Stimulated activated CD4-positive, alpha-beta T cell treated with anti-CD3 and anti-CD28 coated beads, Interleukin-1b, Interleukin-23, amount 100 ng/mL, for 24 hours (primary cell): ENCODE data around the gene KRTAP16-1.
"Not testable (repeated sequence)": the region's sequence is repeated elsewhere in the genome, so short reads cannot be mapped to it uniquely, and the experiment has no call there.

Experiments
- DNase-seq, 4 experiments: peaks; one replicate each; pipeline ENCODE4 v3.0.0-alpha.2; 2020; ENCODE audit warnings: low read depth in 4 of 4, low spot score in 1 of 4

The KRTAP16-1 gene

GRCh38 chr17:41301916-41302901, 6.9 kb downstream of the KRTAP16-1 start, which contains the start of gene KRTAP29-1:
TSS of gene KRTAP29-1 (minus strand) at chr17:41302851. CDS start at chr17:41302851, 0 bp downstream.
- DNase-seq: no peak

DNA sequence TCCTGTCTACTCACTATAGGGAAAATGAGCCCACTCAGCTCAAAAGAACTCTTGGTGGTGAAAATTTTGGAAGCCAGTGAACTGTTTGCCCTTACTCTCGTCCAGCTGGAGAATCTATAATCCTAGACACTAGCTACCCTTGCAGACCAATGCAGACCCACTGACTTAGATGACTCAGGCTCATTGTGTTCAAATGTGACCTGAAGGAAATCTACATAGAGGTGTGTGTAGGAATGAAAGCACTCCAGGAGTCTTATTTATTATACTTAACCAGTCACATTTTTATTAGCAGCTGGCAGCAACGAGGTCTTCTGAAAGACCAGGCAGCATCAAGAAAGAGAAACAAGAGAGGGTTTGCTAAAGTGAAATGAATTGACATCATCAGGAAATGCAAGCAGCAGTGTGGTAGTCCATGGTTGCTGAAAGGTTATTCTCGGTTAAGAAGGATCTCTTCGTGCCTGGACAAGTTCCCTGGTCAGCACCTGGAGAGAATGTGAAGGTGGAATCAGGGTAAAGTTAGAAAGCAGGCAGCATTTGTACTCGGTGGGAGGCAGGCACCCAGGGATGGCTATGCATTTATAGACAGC, 7.8 kb downstream of the KRTAP16-1 start:
- DNase-seq: no peak

- DNase-seq: no peak
These were observed 10.5 kb downstream of the KRTAP16-1 start for GRCh38 chr17:41298458-41299135.

DNA sequence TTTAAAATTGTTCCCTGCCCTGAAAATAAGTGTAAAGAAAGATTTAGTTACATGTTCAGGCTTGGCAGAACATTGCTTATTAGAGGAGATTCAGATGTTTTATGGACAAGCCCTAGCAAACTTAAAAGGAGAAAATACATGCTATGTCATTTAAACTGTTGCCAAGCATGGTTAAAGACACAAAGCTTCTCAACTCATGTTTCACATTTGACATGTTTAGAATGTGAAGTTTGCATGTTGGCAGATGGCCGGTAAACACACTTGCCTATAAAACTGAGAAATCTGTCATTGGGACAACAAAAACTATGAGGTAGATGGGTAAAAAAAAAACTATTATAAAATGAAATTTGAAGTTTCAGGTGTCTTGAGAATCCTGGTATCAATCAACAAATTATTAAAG, 12.3 kb downstream of the KRTAP16-1 start:
- DNase-seq: no peak

DNA sequence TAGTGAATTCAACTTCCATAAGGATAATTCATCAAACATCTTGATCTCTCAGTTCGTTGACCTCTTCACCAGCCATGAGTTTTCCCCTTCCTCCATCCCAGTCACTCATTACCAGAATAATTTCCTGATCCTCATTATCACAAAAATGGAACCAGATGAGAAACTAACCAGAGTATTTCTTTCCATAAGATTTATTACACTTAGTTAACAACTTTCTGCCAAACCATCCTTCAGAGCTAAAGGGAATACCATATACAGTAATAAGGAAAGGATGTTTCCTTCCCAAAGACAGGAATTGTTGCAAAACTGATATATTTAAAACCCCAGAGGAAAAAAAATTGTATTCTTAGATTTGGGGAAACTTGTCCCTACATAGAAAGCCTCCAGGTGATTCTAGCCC, 15.1 kb downstream of the KRTAP16-1 start:
- DNase-seq: no peak

GRCh38 chr17:41287050-41287449, 22.1 kb downstream of the KRTAP16-1 start:
- no peak for DNase-seq

DNA sequence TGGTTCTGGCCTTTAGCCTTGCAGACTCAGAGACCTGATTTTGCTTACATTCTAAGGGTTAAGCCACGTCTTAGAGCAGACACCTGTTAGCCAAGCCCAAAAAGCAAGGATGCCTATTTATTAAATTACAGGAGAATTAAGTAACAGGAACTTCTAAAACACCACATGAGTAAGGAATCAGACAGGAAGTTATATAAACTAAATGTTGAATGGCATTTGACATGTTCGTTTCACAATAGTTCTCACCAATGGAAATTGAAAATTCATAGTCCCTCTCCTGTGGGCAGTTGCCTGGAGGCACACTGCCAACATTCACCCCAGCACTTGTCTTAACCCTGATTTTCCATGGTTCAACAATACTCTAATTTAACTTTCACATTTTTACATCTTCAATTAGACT, 24.6 kb downstream of the KRTAP16-1 start:
- DNase-seq: no peak

GRCh38 chr17:41284043-41284442, 25.1 kb downstream of the KRTAP16-1 start:
- no peak for DNase-seq

DNA sequence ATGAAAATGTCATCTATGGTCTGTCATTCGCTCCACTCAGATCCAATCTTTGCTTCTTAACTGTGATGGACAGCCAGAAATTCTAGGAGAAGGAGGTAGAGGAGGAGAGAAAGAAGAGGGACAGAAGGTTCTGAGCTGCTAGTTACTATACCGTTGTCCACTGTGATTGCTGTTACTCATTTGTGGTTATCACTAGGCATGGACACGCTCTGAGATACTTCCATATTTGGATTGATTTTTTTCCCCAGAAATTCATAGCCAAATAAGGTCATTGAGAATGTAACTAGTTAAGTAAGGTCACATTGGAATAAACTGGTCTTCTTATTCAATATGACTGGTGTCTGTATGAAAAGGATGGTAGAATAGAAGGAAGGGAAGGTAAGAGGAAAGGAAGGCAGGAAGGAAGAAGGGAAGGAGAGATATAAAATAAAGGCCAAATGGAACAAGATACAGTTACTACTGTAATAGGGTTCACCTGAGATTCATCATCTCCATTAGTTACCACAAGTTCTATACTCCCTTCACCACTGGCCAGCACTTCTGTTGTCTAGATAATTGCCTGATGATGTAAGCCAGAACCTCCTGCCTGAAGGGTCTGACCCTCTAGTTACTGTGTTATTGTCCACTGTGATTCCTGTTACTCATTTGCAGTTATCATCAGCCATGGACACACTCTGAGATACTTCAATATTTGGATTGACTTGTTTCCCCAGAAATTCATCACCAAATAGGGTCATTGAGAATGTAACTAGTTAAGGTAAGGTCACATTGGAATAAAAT, 30.7 kb downstream of the KRTAP16-1 start:
- DNase-seq: no peak

- DNase-seq: not testable (repeated sequence)
These were observed 33.4 kb downstream of the KRTAP16-1 start, which contains the start of gene KRTAP9-7 for GRCh38 chr17:41275648-41276190. TSS of gene KRTAP9-7 (plus strand) at chr17:41275698. CDS start at chr17:41275698, 0 bp downstream.

DNA sequence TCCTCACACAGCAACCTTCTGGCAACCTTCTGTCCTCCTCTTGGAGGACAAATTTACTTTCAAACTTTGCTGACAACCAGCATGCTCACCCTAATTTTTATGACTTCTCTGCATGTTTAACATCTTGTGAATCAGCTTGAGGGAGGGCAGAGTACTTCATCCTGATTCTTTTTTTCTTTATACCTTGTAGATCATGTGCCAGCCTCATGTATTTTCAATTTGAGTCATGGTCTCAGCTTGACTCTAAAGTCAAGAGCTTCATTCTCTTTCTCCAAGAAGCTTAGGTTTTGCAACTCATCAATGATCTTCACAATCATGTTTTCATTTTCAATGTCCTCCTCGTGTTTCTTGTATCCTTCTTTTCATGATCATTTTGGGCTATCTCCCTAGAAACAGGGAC, 37.3 kb downstream of the KRTAP16-1 start:
- DNase-seq: no peak

DNA sequence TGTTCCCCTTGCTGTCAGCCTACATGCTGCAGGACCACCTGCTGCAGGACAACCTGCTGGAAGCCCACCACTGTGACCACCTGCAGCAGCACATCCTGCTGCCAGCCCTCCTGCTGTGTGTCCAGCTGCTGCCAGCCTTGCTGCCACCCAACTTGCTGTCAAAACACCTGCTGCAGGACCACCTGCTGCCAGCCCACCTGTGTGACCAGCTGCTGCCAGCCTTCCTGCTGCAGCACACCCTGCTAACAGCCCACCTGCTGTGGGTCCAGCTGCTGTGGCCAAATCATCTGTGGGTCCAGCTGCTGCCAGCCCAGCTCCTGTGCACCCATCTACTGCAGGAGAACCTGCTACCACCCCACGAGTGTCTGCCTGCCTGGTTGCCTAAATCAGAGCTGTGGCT, 37.8 kb downstream of the KRTAP16-1 start:
- not testable (repeated sequence) for DNase-seq

DNA sequence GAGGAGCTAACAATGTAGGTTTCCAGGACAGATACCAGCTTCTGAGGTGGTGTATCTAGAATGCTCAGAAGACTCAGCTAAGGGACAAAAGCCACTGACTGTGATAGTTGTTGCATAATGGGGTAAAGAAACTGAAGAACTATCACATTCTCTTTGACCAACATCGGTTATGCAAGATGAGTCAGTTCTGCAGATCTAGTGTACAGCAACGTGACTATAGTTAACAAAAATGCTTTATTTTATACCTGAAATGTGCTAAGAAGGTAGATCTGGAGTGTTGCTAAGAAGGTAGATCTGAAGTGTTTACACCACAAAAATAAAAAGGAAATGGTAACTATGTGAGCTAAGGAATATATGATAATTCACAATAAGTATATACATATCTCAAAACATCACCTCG, 41.4 kb downstream of the KRTAP16-1 start:
- no peak for DNase-seq

DNA sequence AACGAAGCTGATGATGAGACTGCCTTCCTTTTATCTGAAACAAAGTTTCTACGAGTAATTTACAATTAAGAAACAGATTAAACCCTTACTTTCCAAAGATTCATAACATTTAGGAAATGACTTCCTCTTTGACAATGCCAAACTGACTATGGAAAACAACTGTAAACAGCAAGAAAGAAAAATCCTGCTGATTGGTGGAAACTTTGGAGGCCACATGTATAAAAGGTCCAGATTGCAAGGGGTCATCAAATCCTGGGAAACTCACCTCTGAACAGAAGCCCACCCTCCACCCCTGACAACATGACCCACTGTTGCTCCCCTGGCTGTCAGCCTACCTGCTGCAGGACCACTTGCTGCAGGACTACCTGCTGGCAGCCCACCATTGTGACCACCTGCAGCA, 44.0 kb downstream of the KRTAP16-1 start, which contains the start of gene KRTAP9-6:
KRTAP9-6 (plus strand) TSS at position 301 of the 400 bp plus-strand sequence; CDS start at position 301, 0 bp downstream.
- no peak for DNase-seq

- no peak for DNase-seq
These were observed 44.5 kb downstream of the KRTAP16-1 start for GRCh38 chr17:41264599-41264998.

- DNase-seq: no peak
These were observed 45.9 kb downstream of the KRTAP16-1 start for GRCh38 chr17:41263212-41263611.

- DNase-seq: no peak
These were observed 50.7 kb downstream of the KRTAP16-1 start for GRCh38 chr17:41258406-41258805.
